MM.1S (cell line): Measurements from ENCODE around the gene NFATC3.

ENCODE experiments used
- DNase-seq: peaks from one replicate; pipeline ENCODE4 v3.0.0-alpha.2; 2015
- H2AFZ ChIP-seq: fragments of 300-600 bp; sonication (generic); 2 replicates; pipeline ENCODE4 v1.6.0; 2016; ENCODE audit warnings: antibody characterized with exemption, low read length
- H3F3A ChIP-seq: fragments of 300-600 bp; sonication (generic); 2 replicates; pipeline ENCODE4 v1.6.1; 2016; ENCODE audit warnings: mild to moderate bottlenecking, antibody characterized with exemption, low read length, moderate library complexity, mixed read lengths; ENCODE audit not compliant: insufficient read depth
- H3K27ac ChIP-seq: fragments of 300-600 bp; sonication (generic); 2 replicates; pipeline ENCODE4 v1.5.1; 2016; ENCODE audit warnings: mild to moderate bottlenecking, low read length
- H3K27me3 ChIP-seq: fragments of 300-600 bp; sonication (generic); replicated peaks from 2 replicates; pipeline ENCODE4 v1.6.0; 2016; ENCODE audit warnings: low read length; ENCODE audit not compliant: insufficient read depth
- H3K36me3 ChIP-seq: fragments of 300-600 bp; sonication (generic); replicated peaks from 2 replicates; pipeline ENCODE4 v1.6.1; 2016; ENCODE audit warnings: mild to moderate bottlenecking, low read length, mixed read lengths; ENCODE audit not compliant: insufficient read depth
- H3K4me1 ChIP-seq: fragments of 300-600 bp; sonication (generic); 2 replicates; pipeline ENCODE4 v1.6.1; 2016; ENCODE audit warnings: low read length, mixed read lengths
- H3K4me2 ChIP-seq: fragments of 300-600 bp; sonication (generic); 2 replicates; pipeline ENCODE4 v1.6.0; 2016; ENCODE audit warnings: low read depth, low read length
- H3K4me3 ChIP-seq: fragments of 300-600 bp; sonication (generic); 2 replicates; pipeline ENCODE4 v1.5.1; 2016; ENCODE audit warnings: low read length, mixed read lengths
- H3K79me2 ChIP-seq: fragments of 300-600 bp; sonication (generic); 2 replicates; pipeline ENCODE4 v1.6.1; 2016; ENCODE audit warnings: mixed run types, low read length, mixed read lengths
- H3K9ac ChIP-seq: fragments of 300-600 bp; sonication (generic); 2 replicates; pipeline ENCODE4 v1.6.1; 2016; ENCODE audit warnings: low read length, mixed read lengths
- H3K9me2 ChIP-seq: fragments of 300-600 bp; sonication (generic); replicated peaks from 2 replicates; pipeline ENCODE4 v1.6.1; 2016; ENCODE audit warnings: mild to moderate bottlenecking, low read length, mixed read lengths; ENCODE audit not compliant: insufficient read depth
- H3K9me3 ChIP-seq: fragments of 300-600 bp; sonication (generic); replicated peaks from 2 replicates; pipeline ENCODE4 v1.6.1; 2016; ENCODE audit warnings: mild to moderate bottlenecking, low read length, mixed read lengths; ENCODE audit not compliant: insufficient read depth
- H4K20me1 ChIP-seq: fragments of 300-600 bp; sonication (generic); 2 replicates; pipeline ENCODE4 v1.6.1; 2016; ENCODE audit warnings: mild to moderate bottlenecking, low read length, moderate library complexity, mixed read lengths; ENCODE audit not compliant: insufficient read depth
- EZH2 ChIP-seq: fragments of 300-600 bp; sonication (generic); optimal IDR thresholded peaks from 2 replicates; pipeline ENCODE3; 2017; ENCODE audit warnings: low read depth, mild to moderate bottlenecking, antibody characterized with exemption, low read length, mixed read lengths
- EZH2phosphoT487 ChIP-seq: fragments of 300-600 bp; sonication (generic); IDR thresholded peaks from 2 replicates; pipeline ENCODE4 v1.6.1; 2018; ENCODE audit warnings: antibody characterized with exemption, low read length
- TF ChIP-seq, protein P1 (sequence below): fragments of 300-600 bp; sonication (generic); IDR thresholded peaks from 2 replicates; pipeline ENCODE4 v1.5.1; 2016; ENCODE audit warnings: antibody characterized with exemption, low read length, mixed read lengths

NFATC3 gene

DNA sequence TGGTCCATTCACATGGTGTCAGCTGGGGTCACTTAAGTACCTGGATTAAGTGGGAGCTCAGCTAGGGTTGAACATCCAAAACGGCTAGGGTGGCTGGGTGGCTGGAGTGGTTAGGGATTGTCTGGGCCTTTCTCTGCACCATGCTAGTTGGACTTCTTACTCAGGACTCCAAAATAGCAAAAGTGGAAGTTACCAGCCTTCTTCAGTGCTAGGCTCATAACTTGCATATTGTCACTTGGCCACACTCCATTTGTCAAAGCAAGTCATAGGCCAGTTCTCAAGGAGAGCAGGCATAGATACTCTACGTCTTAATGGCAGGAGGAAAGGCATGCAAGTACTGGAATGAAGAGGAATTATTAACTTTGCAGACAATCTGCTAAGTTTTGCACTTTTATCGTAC, 81.1 kb downstream of the NFATC3 start:
- Histone ChIP-seq H3K36me3 (no peaks in the 10 kb centered on the region), H3K4me2 (no peak overlapping the region), H3K27ac (no peak overlapping the region), H3K9me2 (no peaks in the 10 kb centered on the region), H3K9me3 (no peaks in the 10 kb centered on the region), H2AFZ (no peak overlapping the region), H3K27me3 (no peaks in the 10 kb centered on the region), H3K79me2 (no peaks in the 10 kb centered on the region), H3K4me1 (no peaks in the 10 kb centered on the region), H3K4me3 (no peak overlapping the region), H3F3A (no peaks in the 10 kb centered on the region), H4K20me1 (no peaks in the 10 kb centered on the region), H3K9ac (no peak overlapping the region)
- no peak for TF ChIP-seq EZH2phosphoT487
- no peak for TF ChIP-seq EZH2
- TF ChIP-seq, protein P1, sequence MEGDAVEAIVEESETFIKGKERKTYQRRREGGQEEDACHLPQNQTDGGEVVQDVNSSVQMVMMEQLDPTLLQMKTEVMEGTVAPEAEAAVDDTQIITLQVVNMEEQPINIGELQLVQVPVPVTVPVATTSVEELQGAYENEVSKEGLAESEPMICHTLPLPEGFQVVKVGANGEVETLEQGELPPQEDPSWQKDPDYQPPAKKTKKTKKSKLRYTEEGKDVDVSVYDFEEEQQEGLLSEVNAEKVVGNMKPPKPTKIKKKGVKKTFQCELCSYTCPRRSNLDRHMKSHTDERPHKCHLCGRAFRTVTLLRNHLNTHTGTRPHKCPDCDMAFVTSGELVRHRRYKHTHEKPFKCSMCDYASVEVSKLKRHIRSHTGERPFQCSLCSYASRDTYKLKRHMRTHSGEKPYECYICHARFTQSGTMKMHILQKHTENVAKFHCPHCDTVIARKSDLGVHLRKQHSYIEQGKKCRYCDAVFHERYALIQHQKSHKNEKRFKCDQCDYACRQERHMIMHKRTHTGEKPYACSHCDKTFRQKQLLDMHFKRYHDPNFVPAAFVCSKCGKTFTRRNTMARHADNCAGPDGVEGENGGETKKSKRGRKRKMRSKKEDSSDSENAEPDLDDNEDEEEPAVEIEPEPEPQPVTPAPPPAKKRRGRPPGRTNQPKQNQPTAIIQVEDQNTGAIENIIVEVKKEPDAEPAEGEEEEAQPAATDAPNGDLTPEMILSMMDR = no peak
- no peak for DNase-seq

DNA sequence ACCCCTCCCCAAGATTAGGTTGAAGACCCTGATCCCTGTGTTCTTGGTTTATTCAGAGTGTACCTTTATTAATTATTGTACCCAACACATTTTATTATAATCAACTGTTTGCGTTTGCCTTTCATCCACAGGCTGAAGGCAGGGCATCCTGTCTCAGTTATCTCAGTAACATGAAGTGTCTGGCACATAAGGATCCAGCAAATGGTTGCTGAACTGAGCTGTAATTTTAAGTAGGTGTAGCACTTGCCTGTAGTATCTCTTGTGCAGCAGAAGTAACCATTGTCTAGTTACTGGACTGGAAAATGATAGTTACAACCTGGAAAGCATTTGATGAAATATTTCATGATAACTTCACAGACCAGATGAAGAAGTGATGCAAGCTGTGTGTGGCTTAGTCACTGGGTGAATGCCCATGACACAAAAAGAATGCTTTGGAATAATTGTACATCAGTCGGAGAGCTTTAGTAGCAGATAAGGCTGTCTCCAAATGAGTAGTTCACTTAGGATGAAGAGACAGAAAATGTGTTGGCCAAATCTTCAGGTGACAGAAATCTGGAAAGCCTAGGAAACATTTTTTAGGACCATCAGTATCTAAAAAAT, 94.1 kb downstream of the NFATC3 start:
- Histone ChIP-seq H3K9ac (no peak overlapping the region), H3K9me2 (no peaks in the 10 kb centered on the region), H3K4me2 (no peak overlapping the region), H3K4me3 (no peak overlapping the region), H3K27ac (no peak overlapping the region), H3K9me3 (no peaks in the 10 kb centered on the region), H2AFZ (no peak overlapping the region), H3K36me3 (no peaks in the 10 kb centered on the region; the same call in 1 of the 2 replicates), H3F3A (no peaks in the 10 kb centered on the region), H3K27me3 (no peaks in the 10 kb centered on the region), H4K20me1 (no peaks in the 10 kb centered on the region), H3K79me2 (no peaks in the 10 kb centered on the region), H3K4me1 (no peaks in the 10 kb centered on the region)
- TF ChIP-seq EZH2 = no peak
- TF ChIP-seq EZH2phosphoT487 = no peak
- TF ChIP-seq, protein P1 = no peak
- DNase-seq = no peak

DNA sequence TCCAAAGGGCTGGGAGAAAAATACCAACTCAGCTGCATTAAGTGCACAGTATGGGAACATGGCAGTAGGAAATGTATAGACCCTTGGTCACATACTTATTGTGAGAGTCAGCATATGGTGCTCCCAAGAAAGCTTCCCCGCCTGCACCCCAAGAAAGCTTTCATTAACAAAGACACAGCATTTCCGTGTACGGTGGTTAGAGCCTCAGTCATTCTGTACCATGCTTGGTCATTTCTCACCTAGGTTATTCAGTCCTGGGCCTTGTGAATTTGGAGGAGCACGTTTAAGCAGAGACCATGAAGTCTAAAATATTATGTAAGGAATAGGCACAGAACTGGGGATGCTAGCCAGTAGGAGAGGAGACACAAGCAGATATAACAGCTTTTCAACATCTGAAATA, 94.7 kb downstream of the NFATC3 start:
- TF ChIP-seq EZH2phosphoT487 = no peak
- TF ChIP-seq, protein P1 = no peak
- no peak for TF ChIP-seq EZH2
- no peaks in the 10 kb centered on the region for H3K79me2 ChIP-seq
- no peaks in the 10 kb centered on the region for H3K36me3 ChIP-seq
- no peak overlapping the region for H3K4me2 ChIP-seq
- no peaks in the 10 kb centered on the region for H3K9me3 ChIP-seq
- no peak for DNase-seq
- H2AFZ ChIP-seq = no peak overlapping the region
- no peak overlapping the region for H3K9ac ChIP-seq
- H3K27me3 ChIP-seq = no peaks in the 10 kb centered on the region
- H3K27ac ChIP-seq = no peak overlapping the region
- no peaks in the 10 kb centered on the region for H3K9me2 ChIP-seq
- H3K4me1 ChIP-seq = no peaks in the 10 kb centered on the region
- H3K4me3 ChIP-seq = no peak overlapping the region
- no peaks in the 10 kb centered on the region for H3F3A ChIP-seq
- no peaks in the 10 kb centered on the region for H4K20me1 ChIP-seq
